Amniotic epithelial cell (primary cell): Measurements from ENCODE around the gene RENBP.

Source experiments
- DNase-seq: peaks from one replicate; pipeline ENCODE4 v3.0.0-alpha.2; 2010; ENCODE audit warnings: low read depth

Gene RENBP

GRCh38 chrX:153933748-153934147 is 10.7 kb downstream of the RENBP start:
- no peak for DNase-seq

GRCh38 chrX:153932220-153932915 is 12.1 kb downstream of the RENBP start:
- DNase-seq, result no peak

- DNase-seq, result no peak
Measured at GRCh38 chrX:153931748-153932147, 12.7 kb downstream of the RENBP start.

- DNase-seq, result no peak
Measured at GRCh38 chrX:153931151-153931550, 13.3 kb downstream of the RENBP start.

- DNase-seq, result no peak
Measured at GRCh38 chrX:153930011-153930910, 14.2 kb downstream of the RENBP start.

GRCh38 chrX:153929576-153929975 is 14.9 kb downstream of the RENBP start:
- no peak for DNase-seq

GRCh38 chrX:153928846-153929245 is 15.6 kb downstream of the RENBP start:
- no peak for DNase-seq

- DNase-seq, result peak; percentile 96
Measured at GRCh38 chrX:153927922-153928760, 16.3 kb downstream of the RENBP start.

- DNase-seq, result no peak
Measured at GRCh38 chrX:153927672-153927921, 16.8 kb downstream of the RENBP start.

- DNase-seq, result peak; percentile 40
Measured at GRCh38 chrX:153926858-153927671, 17.4 kb downstream of the RENBP start.

GRCh38 chrX:153926552-153926857 is 17.9 kb downstream of the RENBP start:
- no peak for DNase-seq

- DNase-seq, result no peak
Measured at GRCh38 chrX:153925739-153926551, 18.5 kb downstream of the RENBP start, which contains the start of gene ARHGAP4. Gene ARHGAP4, minus strand, starts transcription at chrX:153926264. Its CDS starts 62 bp downstream, at chrX:153926202.

- no peak for DNase-seq
Measured at GRCh38 chrX:153925387-153925738, 19.1 kb downstream of the RENBP start.

- DNase-seq, result peak; percentile 20
Measured at GRCh38 chrX:153924149-153924861, 20.1 kb downstream of the RENBP start.

- peak; percentile 30 for DNase-seq
Measured at GRCh38 chrX:153922932-153923857, 21.2 kb downstream of the RENBP start.

- DNase-seq, result peak; percentile 24
Measured at GRCh38 chrX:153921511-153922446, 22.7 kb downstream of the RENBP start.

GRCh38 chrX:153921070-153921469 is 23.4 kb downstream of the RENBP start:
- no peak for DNase-seq

GRCh38 chrX:153920546-153920945 is 23.9 kb downstream of the RENBP start:
- no peak for DNase-seq
